GOT3 (cell line): ENCODE results near the gene CRACR2B.

Source experiments
- DNase-seq: peaks from one replicate; lab custom pipeline; 2025; ENCODE audit warnings: mixed read lengths; lab: John Stamatoyannopoulos, UW

The CRACR2B gene

GRCh38 chr11:827897-828192, at the start of gene CRACR2B:
Gene CRACR2B, plus strand, starts transcription at chr11:827919. Its CDS starts 689 bp downstream, at chr11:828608.
- no peak for DNase-seq

- DNase-seq = no peak
Measured at GRCh38 chr11:778976-779954, 48.5 kb upstream of the CRACR2B start.

DNA sequence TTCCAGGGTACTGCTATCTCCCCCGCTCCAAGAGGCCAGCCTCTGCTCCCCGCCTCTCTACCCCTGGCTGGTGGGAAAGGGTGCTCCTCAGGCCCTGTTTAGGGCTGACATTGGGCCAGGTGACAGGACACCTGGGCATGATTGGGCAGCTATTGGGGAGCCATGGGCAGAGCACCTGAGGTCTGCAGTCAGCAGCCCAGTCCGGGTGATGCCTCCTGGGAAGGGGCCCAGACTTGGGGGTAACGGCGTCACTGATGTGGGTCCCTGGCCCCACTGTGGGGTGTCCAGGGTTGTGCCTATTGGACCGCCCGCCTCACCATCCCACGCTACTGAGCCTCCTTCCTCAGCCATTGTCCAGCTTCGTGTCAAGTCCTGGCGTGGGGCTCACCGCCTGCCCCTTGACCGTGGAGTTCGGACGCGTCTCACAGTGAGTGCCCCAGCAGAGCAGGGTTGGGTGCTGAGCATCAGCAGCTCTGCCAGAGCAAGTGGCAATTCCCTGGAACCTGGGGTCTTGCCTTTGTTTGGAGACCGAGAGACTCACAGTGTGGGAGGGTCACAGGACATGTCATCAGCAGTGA, 47.7 kb upstream of the CRACR2B start:
- no peak for DNase-seq

DNA sequence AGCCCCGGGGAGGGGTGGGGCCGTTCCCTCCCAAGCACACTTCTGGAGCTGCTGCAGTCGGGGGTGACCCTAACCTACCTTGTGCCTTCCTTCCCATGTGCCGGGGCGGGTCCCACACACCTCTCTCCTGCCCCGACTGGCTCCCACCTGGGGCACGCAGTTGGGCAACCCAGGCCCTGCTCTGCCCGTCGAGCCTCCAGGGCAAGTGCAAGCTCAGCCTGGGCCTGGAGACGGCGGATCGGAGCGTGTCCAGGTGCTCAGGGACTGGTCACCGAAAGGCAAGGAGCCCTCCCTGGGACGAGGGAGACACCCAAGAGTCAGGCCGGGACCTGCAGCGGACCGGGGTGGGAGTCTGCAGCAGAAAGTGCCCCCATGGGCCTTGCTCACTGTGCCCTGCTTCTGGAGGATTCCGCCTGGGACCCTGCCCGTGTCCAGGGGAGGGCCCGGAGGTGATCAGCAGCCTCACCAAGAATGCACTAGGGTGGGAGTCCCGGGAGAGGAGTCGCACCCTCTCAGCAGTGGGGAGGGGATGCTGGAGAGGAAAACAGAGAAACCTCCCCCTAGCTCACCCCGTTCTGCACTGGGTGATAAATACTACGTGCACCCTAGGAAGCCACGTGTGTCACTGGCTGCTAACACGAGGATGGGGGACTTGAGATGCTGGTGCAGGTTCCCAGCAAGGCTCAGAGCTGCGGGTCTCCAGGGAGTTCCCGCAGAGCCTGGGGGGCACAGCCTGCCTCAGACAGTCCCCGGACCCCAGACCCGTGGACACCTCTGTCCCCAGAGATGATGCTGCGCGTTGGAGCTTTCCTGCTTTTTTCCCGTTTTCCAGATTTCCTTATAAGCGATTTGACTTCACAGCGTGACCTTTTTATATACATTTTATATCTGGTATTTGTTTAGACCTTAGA, 45.2 kb upstream of the CRACR2B start:
- DNase-seq = no peak

DNA sequence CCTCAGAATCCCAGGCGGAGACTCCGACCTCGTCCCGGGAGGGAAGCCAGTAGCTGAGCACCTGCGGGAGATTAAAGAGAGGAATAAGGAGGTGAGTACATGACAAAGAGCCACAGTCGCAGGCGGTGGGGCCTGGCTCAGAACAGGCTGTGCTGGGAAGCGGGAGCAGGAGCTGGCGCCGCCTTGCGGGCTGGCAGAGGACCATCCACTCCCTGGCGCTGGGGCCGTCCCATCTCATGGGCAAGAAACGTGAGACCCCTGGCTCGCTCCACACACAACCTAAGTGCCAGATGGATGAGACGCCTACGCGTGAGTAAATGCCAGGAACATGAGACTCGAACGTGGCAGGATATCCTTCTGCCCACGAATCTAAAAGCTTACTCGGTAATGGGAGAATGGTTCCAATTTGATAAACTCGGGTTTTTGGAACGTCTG, 44.1 kb upstream of the CRACR2B start:
- no peak for DNase-seq

DNA sequence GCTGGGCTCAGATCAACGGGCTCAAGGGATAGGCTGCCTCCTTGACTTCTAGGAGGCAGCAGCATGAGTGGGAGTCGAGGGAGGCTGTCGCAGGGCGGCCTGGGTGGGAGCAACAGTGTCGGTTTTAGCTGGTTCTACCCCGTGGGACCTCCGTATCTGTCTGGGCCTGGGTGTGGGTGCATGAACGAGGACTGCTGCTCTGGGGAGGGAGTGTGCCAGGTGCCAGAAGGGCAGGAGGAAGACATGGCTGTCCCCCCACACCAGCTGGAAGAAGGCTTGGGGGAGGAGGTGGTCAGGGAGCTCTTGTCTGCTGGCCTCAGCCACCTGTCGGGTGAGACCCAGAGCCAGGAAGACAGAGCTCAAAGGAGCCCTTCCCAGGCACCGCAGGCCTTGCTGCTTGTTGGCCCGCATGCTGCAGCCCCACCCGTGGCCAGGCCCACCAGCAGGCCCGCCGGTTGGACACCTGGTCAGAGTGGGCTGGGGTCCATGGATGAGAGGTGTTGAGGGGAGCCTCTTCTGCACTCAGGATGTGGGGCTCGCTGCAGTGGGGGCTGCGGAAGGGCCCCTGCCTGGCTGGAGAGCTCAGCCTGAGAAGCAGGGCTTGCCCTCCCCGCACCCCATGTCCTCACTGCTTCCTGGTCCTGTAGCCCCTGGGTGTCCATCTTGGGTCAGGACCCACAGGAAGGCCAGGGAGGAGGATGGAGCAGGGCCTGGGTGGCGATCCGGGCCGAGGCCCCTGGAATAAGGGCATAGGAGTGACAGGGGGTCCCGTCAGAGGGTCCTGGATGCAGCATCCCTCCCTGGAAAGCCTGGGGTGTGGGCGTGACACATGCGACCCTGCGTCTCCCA, 41.3 kb upstream of the CRACR2B start:
- DNase-seq = no peak

DNA sequence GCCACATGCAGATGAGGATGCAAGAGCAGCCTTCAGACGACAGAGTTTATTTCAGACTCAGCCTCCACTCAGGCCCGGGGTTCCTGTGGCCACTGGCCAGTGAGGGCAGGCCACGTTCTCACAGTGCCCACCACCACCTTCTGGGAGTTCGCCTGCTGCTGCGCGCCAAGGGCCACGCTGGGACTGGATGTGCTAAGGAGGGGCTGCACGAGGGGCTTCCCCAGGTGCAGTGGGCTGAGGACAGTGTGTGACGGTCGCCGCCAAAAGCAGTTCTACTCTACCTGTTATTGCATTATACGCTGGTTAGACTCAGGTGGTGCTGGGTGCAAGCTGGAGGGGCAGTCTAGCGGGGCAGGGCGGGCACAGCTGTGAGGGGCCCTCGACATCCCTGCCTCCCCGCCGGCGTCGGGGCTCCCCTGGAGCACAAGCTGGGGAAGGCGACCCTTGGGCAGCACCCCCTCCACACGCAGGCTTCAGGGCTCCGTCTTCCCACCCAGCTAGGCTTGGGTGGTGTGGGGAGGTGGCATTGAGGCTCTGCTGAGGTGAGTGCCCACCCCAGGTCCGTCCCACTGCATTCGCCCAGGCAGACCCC, 40.5 kb upstream of the CRACR2B start:
- no peak for DNase-seq

- DNase-seq = no peak
Measured at GRCh38 chr11:788009-788640, 39.6 kb upstream of the CRACR2B start.

GRCh38 chr11:788953-789940, 38.5 kb upstream of the CRACR2B start:
- DNase-seq = no peak

DNA sequence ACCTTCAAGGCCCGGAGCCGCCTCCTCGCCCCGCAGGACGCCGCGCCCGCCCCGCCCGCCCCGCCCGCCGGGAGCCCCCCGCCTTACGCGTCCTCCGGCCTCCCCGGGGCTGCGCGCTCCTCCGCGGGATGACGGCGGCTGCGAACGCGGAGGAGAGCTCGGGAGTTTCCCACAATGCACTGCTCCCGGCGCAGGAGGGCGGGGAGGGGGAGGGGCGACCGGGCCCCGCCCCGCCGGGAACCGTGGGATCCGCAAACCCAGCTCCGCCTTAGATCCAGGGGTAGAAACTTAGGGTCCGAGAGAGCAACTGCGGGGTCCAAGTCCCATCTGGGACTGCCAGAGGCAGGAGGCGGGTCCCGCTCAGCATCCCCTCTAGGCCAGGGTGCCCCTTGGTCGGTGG, 37.8 kb upstream of the CRACR2B start, which contains the start of gene CEND1:
TSS of gene CEND1 (minus strand) at position 148 of the 400 bp plus-strand sequence. CDS start 1,514 bp downstream, outside the sequence.
- DNase-seq = no peak

DNA sequence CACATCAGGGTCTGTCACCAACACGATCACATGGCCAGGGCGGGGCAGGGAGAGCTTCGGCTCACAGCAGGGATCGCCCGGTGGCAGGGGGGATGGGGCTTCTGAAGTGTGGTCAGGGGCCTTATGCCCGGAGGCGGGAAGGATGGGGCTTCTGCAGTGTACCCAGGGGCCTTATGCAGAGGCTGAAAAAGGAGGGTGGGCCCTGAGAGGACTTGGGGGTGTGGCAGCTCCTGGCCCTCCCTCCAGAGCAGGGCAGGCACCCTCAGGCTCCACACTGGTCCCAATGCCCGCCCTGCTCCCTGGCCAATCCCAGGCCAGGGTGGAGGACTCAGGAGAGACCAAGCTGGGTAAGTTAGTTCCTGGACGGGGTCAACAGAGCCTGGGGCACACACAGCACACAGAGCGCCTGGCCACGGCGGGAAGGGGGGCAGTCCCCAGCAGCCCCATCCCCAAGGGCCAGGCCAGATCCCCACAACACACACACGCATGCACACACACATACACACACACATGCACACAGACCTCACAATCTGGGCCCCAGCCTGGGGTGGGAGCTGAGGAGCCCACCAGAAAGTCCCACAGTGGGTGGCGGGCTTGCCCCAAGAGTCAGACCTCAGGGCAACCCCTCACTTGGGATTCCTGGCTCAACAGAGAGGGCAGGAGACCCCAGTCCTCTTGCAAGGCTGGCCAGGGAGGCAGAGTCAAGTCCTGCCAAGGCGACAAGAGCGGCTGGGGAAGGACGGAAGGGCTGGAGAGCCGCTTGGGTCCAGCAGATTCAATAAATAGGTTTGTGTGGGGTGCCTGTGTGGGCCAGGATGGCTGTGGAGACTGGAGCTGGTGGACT, 36.8 kb upstream of the CRACR2B start:
- no peak for DNase-seq

DNA sequence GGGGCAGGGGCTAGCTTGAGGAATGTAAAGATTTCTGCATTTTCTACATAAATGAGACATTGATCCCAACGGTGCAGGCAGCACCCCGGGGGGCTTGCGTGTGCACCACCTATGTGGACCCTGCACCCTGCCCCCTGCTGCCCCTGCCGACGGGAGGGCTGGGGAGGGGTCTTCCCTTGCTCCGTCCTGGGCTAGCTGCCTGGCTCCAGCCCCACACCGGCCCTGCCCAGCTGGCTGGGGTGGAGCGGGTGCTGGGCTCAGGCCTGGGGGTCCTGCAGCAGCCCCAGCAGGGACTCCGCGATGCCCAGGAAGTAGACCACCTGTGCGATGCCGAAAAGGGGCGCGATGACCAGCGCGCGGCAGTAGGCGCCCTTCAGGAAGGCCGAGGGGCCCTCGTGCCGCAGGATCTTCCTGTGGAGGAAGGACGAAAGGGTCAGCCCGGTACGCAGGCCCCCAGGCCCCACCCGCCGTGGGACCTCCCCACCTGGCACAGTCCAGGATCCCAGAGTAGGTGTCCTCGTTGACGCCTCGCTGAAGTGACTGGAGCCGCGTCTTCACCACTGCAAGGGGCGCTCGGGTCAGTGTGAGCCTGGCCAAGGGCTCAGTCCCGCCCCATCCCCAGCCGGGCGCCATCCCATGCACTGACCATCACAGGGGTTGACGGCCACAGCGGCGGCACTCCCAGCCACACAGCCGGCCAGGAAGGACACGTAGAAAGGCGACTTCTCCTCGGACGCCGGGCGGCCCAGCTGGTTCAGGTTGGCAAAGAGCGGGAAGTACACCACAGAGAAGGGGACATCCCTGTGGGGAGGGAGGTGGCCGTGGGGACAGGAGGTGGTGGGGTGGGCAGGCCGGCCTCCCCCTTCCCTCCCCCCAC, 35.8 kb upstream of the CRACR2B start:
- no peak for DNase-seq

DNA sequence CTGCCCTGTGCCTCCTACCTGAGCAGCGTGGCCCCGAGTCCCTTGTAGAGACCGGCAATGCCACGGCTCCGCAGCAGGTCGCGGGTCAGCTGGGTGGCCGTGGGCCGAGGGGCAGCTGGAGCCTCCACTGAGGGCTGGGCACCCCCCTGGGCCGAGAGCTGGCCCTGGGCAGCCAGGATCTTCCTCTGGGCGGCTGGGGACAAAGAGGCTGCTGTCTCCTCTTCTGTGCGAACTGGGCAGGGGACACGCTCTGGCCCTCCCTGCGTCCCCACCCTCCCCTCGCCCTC, 35.2 kb upstream of the CRACR2B start:
- DNase-seq = no peak

DNA sequence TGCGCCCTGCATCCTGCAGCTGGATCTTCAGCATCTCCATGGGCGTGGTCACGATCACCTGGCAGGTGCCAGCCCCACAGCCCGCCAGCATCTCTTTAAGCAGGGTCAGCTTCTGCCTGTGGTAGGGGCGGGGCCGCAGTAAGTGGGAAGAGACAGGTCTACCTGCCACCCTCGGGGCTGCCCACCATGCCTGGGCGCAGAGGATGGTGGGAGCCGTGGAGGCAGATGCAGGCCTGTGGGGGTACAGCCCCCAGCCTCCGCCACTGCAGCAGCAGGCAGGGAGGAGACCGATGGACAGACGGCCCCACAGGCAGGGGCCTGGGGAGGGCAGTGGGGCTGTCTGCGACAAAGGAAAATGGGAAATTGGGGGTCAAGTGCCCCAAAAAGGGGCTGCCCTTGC, 34.8 kb upstream of the CRACR2B start:
- DNase-seq = no peak

DNA sequence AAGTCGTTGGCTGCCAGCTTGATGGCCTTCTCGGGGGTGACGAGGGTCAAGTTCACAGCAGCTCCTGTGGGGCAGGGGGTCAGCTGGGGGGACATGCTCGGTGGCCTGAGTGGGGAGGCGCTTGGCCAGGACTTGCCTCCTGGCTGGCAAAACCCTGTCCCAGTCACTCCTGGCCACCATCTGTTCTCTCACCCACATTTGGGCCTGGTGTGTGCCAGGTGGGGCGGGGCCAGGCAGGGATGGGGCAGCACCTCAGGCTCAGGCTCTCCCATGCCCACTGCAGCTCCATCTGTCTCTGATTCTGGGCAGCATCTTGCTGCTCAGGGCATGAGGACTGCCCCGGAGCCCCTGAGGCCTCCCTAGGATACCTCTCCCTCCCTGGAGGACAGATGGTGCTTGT, 34.2 kb upstream of the CRACR2B start:
- DNase-seq = no peak

DNA sequence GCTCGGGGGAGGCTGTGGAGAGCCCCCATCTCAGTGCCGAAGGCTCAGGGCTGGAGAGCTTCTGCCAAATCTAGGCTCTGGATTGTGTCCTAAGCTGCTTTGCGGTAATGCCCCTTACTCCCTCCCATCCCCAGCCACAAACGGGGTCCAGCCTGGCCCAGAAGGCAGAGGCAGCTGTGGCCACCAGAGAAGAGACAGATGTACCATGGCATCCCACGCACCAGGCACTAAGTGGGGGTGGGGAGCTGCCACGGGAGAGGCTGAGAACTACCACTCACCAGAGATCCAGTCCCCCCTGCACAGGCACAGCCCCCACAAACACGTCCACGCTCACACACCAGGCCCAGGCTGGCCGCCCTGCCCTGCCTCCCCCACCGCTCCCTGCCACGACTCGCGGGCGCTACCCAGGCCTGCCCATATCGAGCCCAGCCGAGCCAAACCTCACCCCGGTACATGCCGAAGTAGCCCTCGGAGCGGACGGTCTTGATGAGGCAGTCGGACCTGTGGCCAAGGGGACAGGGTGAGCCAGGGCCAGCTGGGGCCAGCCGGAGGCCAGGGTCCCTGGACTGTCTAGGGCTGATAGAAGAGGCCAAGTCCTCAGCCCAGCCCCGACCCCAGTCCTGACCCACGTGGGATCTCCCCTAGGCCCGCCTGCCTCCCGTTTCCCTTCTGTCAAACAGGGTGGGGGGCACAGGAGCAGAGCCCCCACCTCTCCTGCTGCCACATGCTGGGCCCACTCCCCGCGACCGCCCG, 33.5 kb upstream of the CRACR2B start:
- DNase-seq = no peak
